Endothelial cell of umbilical vein (primary cell): Measurements from ENCODE around the gene NXPH4. TPM values are rescaled to one million over a fixed set of nuclear protein-coding genes. Genes with fewer than 3 reads are reported as not detected.

ENCODE experiments used
- BruUV-seq: library from RNA; stranded (reverse); fragments of 400-500 nt; replicated peaks from 2 replicates; lab custom pipeline; 2021; lab: Mats Ljungman, UMichigan
- CTCF ChIA-PET: fragments of 300-600, 350-600 bp; sonication (Branson Sonifier 250); formaldehyde crosslinking; loops from one replicate; lab custom pipeline; 2021; ENCODE audit warnings: antibody characterized with exemption, inconsistent platforms; lab: Charles Lee
- POLR2A ChIA-PET: fragments of 300-600, 350-600 bp; sonication (Branson Sonifier 250); formaldehyde crosslinking; loops from one replicate; lab custom pipeline; 2021; ENCODE audit warnings: antibody characterized with exemption, inconsistent platforms; lab: Charles Lee
- DNase-seq: peaks from one replicate; pipeline ENCODE4 v3.0.0-alpha.2; 2011; ENCODE audit warnings: low read depth, low spot score
- FAIRE-seq: peaks from 2 replicates; lab custom pipeline; 2011; peaks lifted over from hg19 to GRCh38; lab: Jason Lieb, UNC
- H2AFZ ChIP-seq: 2 replicates; pipeline ENCODE4 v1.6.0; 2012; ENCODE audit warnings: low read depth, low read length, control low read depth, inconsistent platforms
- H3K27ac ChIP-seq: 2 replicates; pipeline ENCODE4 v1.5.1; 2011; ENCODE audit warnings: low read depth, mild to moderate bottlenecking, control low read depth, low read length, moderate library complexity; ENCODE audit not compliant: insufficient read depth
- H3K27me3 ChIP-seq, 2 experiments: 2 replicates each; pipeline versions ENCODE4 v1.6.0 to v1.6.1; 2011; ENCODE audit warnings: low read length in 2 of 2, mixed read lengths in 1 of 2; ENCODE audit not compliant: control insufficient read depth in 2 of 2, insufficient read depth in 2 of 2
- H3K36me3 ChIP-seq, 2 experiments: 2 replicates in 1 of 2; 3 replicates in 1 of 2; pipeline ENCODE4 v1.5.1; 2011; ENCODE audit warnings: low read length in 2 of 2, mild to moderate bottlenecking in 1 of 2, moderate library complexity in 1 of 2; ENCODE audit not compliant: control insufficient read depth in 2 of 2, insufficient read depth in 2 of 2; ENCODE audit errors: extremely low read depth in 1 of 2
- H3K4me1 ChIP-seq: 3 replicates; pipeline ENCODE4 v1.5.1; 2011; ENCODE audit warnings: mild to moderate bottlenecking, low read length; ENCODE audit not compliant: control insufficient read depth, insufficient read depth; ENCODE audit errors: extremely low read depth
- H3K4me2 ChIP-seq: 2 replicates; pipeline ENCODE4 v1.6.1; 2011; ENCODE audit warnings: low read length, control low read depth, mixed read lengths; ENCODE audit not compliant: insufficient read depth
- H3K4me3 ChIP-seq, 3 experiments: fragments of 200-600 bp in 1 of 3; sonication (generic), shearing (Covaris generic) in 1 of 3; replicated peaks in 1 of 3; 2 replicates each; pipeline ENCODE4 v1.5.1; 2011 to 2016; ENCODE audit warnings: control low read depth in 3 of 3, low read length in 3 of 3, mild to moderate bottlenecking in 2 of 3, inconsistent platforms in 1 of 3, low read depth in 1 of 3, moderate library complexity in 1 of 3; ENCODE audit not compliant: insufficient read depth in 1 of 3
- H3K79me2 ChIP-seq: 2 replicates; pipeline ENCODE4 v1.6.0; 2012; ENCODE audit warnings: low read length, inconsistent platforms; ENCODE audit not compliant: control insufficient read depth, insufficient read depth
- H3K9ac ChIP-seq: replicated peaks from 2 replicates; pipeline ENCODE3; 2011; ENCODE audit warnings: low read length, control low read depth; ENCODE audit not compliant: insufficient read depth; ENCODE audit errors: extremely low read depth
- H3K9me1 ChIP-seq: replicated peaks from 3 replicates; pipeline ENCODE4 v1.6.0; 2011; ENCODE audit warnings: mild to moderate bottlenecking, low read length; ENCODE audit not compliant: control insufficient read depth, insufficient read depth; ENCODE audit errors: extremely low read depth
- H3K9me3 ChIP-seq: replicated peaks from 2 replicates; pipeline ENCODE4 v1.5.1; 2012; ENCODE audit warnings: low read length, inconsistent platforms; ENCODE audit not compliant: control insufficient read depth, insufficient read depth
- H4K20me1 ChIP-seq: replicated peaks from 2 replicates; pipeline ENCODE3; 2011; ENCODE audit warnings: mild to moderate bottlenecking, low read length; ENCODE audit not compliant: control insufficient read depth, insufficient read depth; ENCODE audit errors: extremely low read depth
- CTCF ChIP-seq, 2 donors: IDR thresholded peaks; 1 replicate in 1 of 2; 2 replicates in 1 of 2; pipeline ENCODE4 v1.5.1; 2011; ENCODE audit warnings: low read length in 2 of 2, mild to moderate bottlenecking in 2 of 2, moderate library complexity in 2 of 2, control low read depth in 1 of 2, inconsistent platforms in 1 of 2, low read depth in 1 of 2; ENCODE audit not compliant: insufficient read depth in 1 of 2; ENCODE audit errors: extremely low read depth in 1 of 2
- EZH2 ChIP-seq: IDR thresholded peaks from 2 replicates; pipeline ENCODE4 v1.6.1; 2012; ENCODE audit warnings: borderline replicate concordance, low read depth, mild to moderate bottlenecking, moderate library complexity, low read length, inconsistent platforms; ENCODE audit not compliant: severe bottlenecking
- FOS ChIP-seq: IDR thresholded peaks from 2 replicates; pipeline ENCODE4 v1.6.1; 2011; ENCODE audit warnings: mild to moderate bottlenecking, low read length, moderate library complexity, borderline replicate concordance; ENCODE audit not compliant: insufficient read depth
- GATA2 ChIP-seq: IDR thresholded peaks from 2 replicates; pipeline ENCODE4 v1.7.0; 2011; ENCODE audit warnings: low read depth, mild to moderate bottlenecking, moderate library complexity, mixed read lengths, low read length; ENCODE audit not compliant: insufficient read length, insufficient read depth
- JUN ChIP-seq: IDR thresholded peaks from 2 replicates; pipeline ENCODE4 v1.6.1; 2011; ENCODE audit warnings: borderline replicate concordance, low read depth; ENCODE audit not compliant: insufficient read length, insufficient read depth
- MAX ChIP-seq: IDR thresholded peaks from 2 replicates; pipeline ENCODE4 v1.6.1; 2011; ENCODE audit not compliant: insufficient read depth, insufficient read length
- MYC ChIP-seq: IDR thresholded peaks from one replicate; pipeline ENCODE4 v1.6.1; 2011; ENCODE audit warnings: mild to moderate bottlenecking, low read depth, low read length
- POLR2A ChIP-seq: IDR thresholded peaks from 2 replicates; pipeline ENCODE4 v1.6.1; 2012; ENCODE audit warnings: low read depth, mild to moderate bottlenecking, control low read depth, low read length
- POLR2AphosphoS5 ChIP-seq: IDR thresholded peaks from 2 replicates; pipeline ENCODE4 v1.6.1; 2012; ENCODE audit warnings: low read depth, mild to moderate bottlenecking, control low read depth, low read length, moderate library complexity; ENCODE audit not compliant: insufficient read depth
- dilution Hi-C: fragments of 300-500 bp; cut with MboI; formaldehyde crosslinking; loops from one replicate; pipeline ENCODE4 v1.15.0; 2019; ENCODE audit warnings: low sequenced_read_pairs; ENCODE audit not compliant: extremely low pct_ligation_motif_present
- intact Hi-C: fragments of 100-400 bp; cut with micrococcal nuclease; formaldehyde crosslinking; loops from one replicate; pipeline ENCODE4 v1.10.0; 2022
- polyA plus RNA-seq, 4 experiments: library from polyadenylated mRNA; depleted of rRNA in 3 of 4; stranded (reverse) in 3 of 4; unstranded in 1 of 4; fragments of >200 nt; gene quantifications; 2 replicates each; pipeline versions ENCODE4 v1.2.1 to v1.2.3, GENCODE V29; 2011 to 2012; ENCODE audit warnings: missing spikeins in 1 of 4
- total RNA-seq: library from RNA; stranded (reverse); gene quantifications from 2 replicates; pipeline ENCODE4 v1.2.3, GENCODE V29; 2021

The NXPH4 gene
- total and polyA plus RNA-seq, 2 donors (not counting 3 experiments of a cell fraction or from before 2014, with no cell fraction given), result 0.07 TPM; not detected in 1

GRCh38 chr12:57230381-57231155 is 14.0 kb downstream of the NXPH4 start:
- Histone ChIP-seq H3K9me1 (no peaks in the 10 kb centered on the region), H3K9me3 (no peaks in the 10 kb centered on the region), H3K36me3 (peaks cover 3 to 27% of the 10 kb centered on the region in 2 experiments), H3K27me3 (peaks cover 10 to 11% of the 10 kb centered on the region in 2 experiments), H3K4me1 (peaks cover 18% of the 10 kb centered on the region), H3K4me2 (peak overlapping the region; percentile 77), H3K27ac (peak overlapping the region; percentile 91), H3K79me2 (peaks cover 23% of the 10 kb centered on the region), H3K9ac (peak overlapping the region; percentile 96), H4K20me1 (no peaks in the 10 kb centered on the region), H3K4me3 (peak overlapping the region; percentile 44 to 73 (median 63)), H2AFZ (no peak overlapping the region)
- peak; percentile 78 for FAIRE-seq
- CTCF ChIA-PET, result interaction anchor here (0.7 to 5.0 kb wide), 9 partner anchors 10 to 228 kb away, joined by 3 to 129 read pairs (median 5); partner anchors contain the start of gene GLI1
- BruUV-seq, result TSS peak; percentile 56
- POLR2A ChIA-PET, result interaction anchor here (1.0 to 1.5 kb wide), 2 partner anchors 8 to 17 kb away, joined by 3 to 11 read pairs; no protein-coding TSS in a partner anchor
- TF ChIP-seq POLR2A, result no peak
- no peak for TF ChIP-seq FOS
- TF ChIP-seq GATA2, result no peak
- TF ChIP-seq POLR2AphosphoS5, result no peak
- no peak for TF ChIP-seq MYC
- TF ChIP-seq JUN, result no peak
- no peak for TF ChIP-seq MAX
- TF ChIP-seq EZH2, result no peak
- no peak for TF ChIP-seq CTCF (IDR thresholded peaks at IDR 0.05; ENCODE audit: extremely low read depth in 1 of 2, insufficient read depth in 1 of 2, low read depth in 1 of 2, low read length in 2 of 2)
- intact Hi-C loops (loop anchor here (1.0 kb wide), 1 partner anchor 9 kb away; no protein-coding TSS in a partner anchor), dilution Hi-C loops (no loop called here)
- no peak for DNase-seq
